H1 (cell line): ENCODE results near the gene ASMTL. TPM values are rescaled to one million over a fixed set of nuclear protein-coding genes. Genes with fewer than 3 reads are reported as not detected.

Experiments used
- CTCF ChIA-PET: fragments of 300-600 bp; sonication (Branson Sonifier 250); formaldehyde crosslinking; loops from one replicate; lab custom pipeline; 2021; ENCODE audit not compliant: partially characterized antibody; lab: Charles Lee
- POLR2A ChIA-PET: fragments of 300-600 bp; sonication (Branson Sonifier 250); formaldehyde crosslinking; loops from one replicate; lab custom pipeline; 2021; ENCODE audit warnings: inconsistent platforms; ENCODE audit not compliant: partially characterized antibody; lab: Charles Lee
- DNase-seq, 2 experiments: peaks; one replicate each; pipeline versions ENCODE4 v3.0.0 to v3.0.0-alpha.2; 2010 to 2022; ENCODE audit warnings: low spot score in 2 of 2, low read depth in 1 of 2, mixed read lengths in 1 of 2
- FAIRE-seq: peaks from 2 replicates; lab custom pipeline; 2011; peaks lifted over from hg19 to GRCh38; lab: Jason Lieb, UNC
- H2AFZ ChIP-seq: 2 replicates; pipeline ENCODE4 v1.8.1; 2012; ENCODE audit warnings: low read length, inconsistent platforms
- H2AK5ac ChIP-seq: 2 replicates; pipeline ENCODE4 v1.6.1; 2013; ENCODE audit warnings: low read depth, low read length
- H2BK120ac ChIP-seq: replicated peaks from 2 replicates; pipeline ENCODE3; 2013; ENCODE audit warnings: low read depth, low read length, inconsistent platforms
- H2BK12ac ChIP-seq: 2 replicates; pipeline ENCODE4 v1.6.1; 2013; ENCODE audit warnings: low read depth, low read length
- H2BK15ac ChIP-seq: 2 replicates; pipeline ENCODE4 v1.6.1; 2013; ENCODE audit warnings: low read length
- H2BK20ac ChIP-seq: 2 replicates; pipeline ENCODE4 v1.6.1; 2013; ENCODE audit warnings: low read length
- H2BK5ac ChIP-seq: 2 replicates; pipeline ENCODE4 v1.6.1; 2013; ENCODE audit warnings: low read depth, low read length
- H3K14ac ChIP-seq: 2 replicates; pipeline ENCODE4 v1.6.1; 2013; ENCODE audit warnings: inconsistent platforms; ENCODE audit not compliant: insufficient read length
- H3K18ac ChIP-seq: 2 replicates; pipeline ENCODE4 v1.6.1; 2013; ENCODE audit warnings: low read length; ENCODE audit errors: extremely low read depth
- H3K23ac ChIP-seq: 2 replicates; pipeline ENCODE4 v1.6.1; 2013; ENCODE audit warnings: inconsistent platforms; ENCODE audit not compliant: insufficient read length
- H3K23me2 ChIP-seq: 2 replicates; pipeline ENCODE4 v1.6.1; 2013; ENCODE audit warnings: low read depth, low read length
- H3K27ac ChIP-seq: 2 replicates; pipeline ENCODE4 v1.6.1; 2011; ENCODE audit warnings: low read depth, low read length, inconsistent platforms
- H3K27me3 ChIP-seq, 4 experiments: replicated peaks in 1 of 4; 1 replicate in 1 of 4; 2 replicates in 3 of 4; pipeline versions ENCODE4 v1.6.1 to v1.8.1; 2011 to 2013; ENCODE audit warnings: low read length in 3 of 4, mild to moderate bottlenecking in 3 of 4, inconsistent platforms in 2 of 4, mixed read lengths in 2 of 4, moderate library complexity in 1 of 4; ENCODE audit not compliant: control insufficient read depth in 3 of 4, insufficient read depth in 3 of 4; ENCODE audit errors: extremely low read depth in 1 of 4
- H3K36me3 ChIP-seq, 4 experiments: 2 replicates each; pipeline versions ENCODE4 v1.6.1 to v1.8.1; 2011 to 2013; ENCODE audit warnings: mild to moderate bottlenecking in 4 of 4, low read length in 3 of 4, moderate library complexity in 2 of 4, control low read depth in 1 of 4, inconsistent platforms in 1 of 4; ENCODE audit not compliant: insufficient read depth in 4 of 4, control insufficient read depth in 2 of 4
- H3K4ac ChIP-seq: replicated peaks from 2 replicates; pipeline ENCODE3; 2013; ENCODE audit warnings: low read length, low read depth, mixed read lengths, inconsistent platforms; ENCODE audit not compliant: insufficient read length
- H3K4me1 ChIP-seq, 4 experiments: replicated peaks in 1 of 4; 1 replicate in 1 of 4; 2 replicates in 3 of 4; pipeline versions ENCODE4 v1.6.1 to v1.8.1; 2011 to 2013; ENCODE audit warnings: low read length in 3 of 4, inconsistent platforms in 2 of 4, mixed read lengths in 1 of 4; ENCODE audit not compliant: insufficient read depth in 4 of 4, control insufficient read depth in 3 of 4
- H3K4me2 ChIP-seq, 2 experiments: 2 replicates each; pipeline versions ENCODE4 v1.6.1 to v1.8.1; 2011 to 2013; ENCODE audit warnings: low read depth in 2 of 2, low read length in 2 of 2, control low read depth in 1 of 2, inconsistent platforms in 1 of 2, mild to moderate bottlenecking in 1 of 2; ENCODE audit not compliant: insufficient read depth in 1 of 2
- H3K4me3 ChIP-seq, 4 experiments: fragments of 200-600, 300-600 bp in 1 of 4; sonication (generic), shearing (Covaris generic), sonication (Bioruptor Twin) in 1 of 4; 2 replicates each; pipeline versions ENCODE4 v1.5.1 to v1.8.1; 2011 to 2016; ENCODE audit warnings: low read length in 4 of 4, low read depth in 3 of 4, control low read depth in 2 of 4, inconsistent platforms in 2 of 4, mild to moderate bottlenecking in 2 of 4, mixed read lengths in 1 of 4, moderate library complexity in 1 of 4; ENCODE audit not compliant: insufficient read depth in 2 of 4; ENCODE audit errors: extremely low read depth in 1 of 4
- H3K56ac ChIP-seq: replicated peaks from 2 replicates; pipeline ENCODE3; 2013; ENCODE audit warnings: low read depth, mild to moderate bottlenecking, mixed read lengths, low read length, inconsistent platforms; ENCODE audit not compliant: insufficient read length
- H3K79me1 ChIP-seq: 2 replicates; pipeline ENCODE4 v1.6.1; 2013; ENCODE audit warnings: low read depth, low read length, control low read depth
- H3K79me2 ChIP-seq, 2 experiments: 2 replicates each; pipeline versions ENCODE4 v1.6.1 to v1.8.1; 2012 to 2013; ENCODE audit warnings: low read length in 2 of 2, mild to moderate bottlenecking in 2 of 2, inconsistent platforms in 1 of 2; ENCODE audit not compliant: insufficient read depth in 2 of 2, control insufficient read depth in 1 of 2
- H3K9ac ChIP-seq, 4 experiments: replicated peaks in 1 of 4; 1 replicate in 1 of 4; 2 replicates in 3 of 4; pipeline versions ENCODE4 v1.6.1 to v1.8.1; 2011 to 2013; ENCODE audit warnings: low read depth in 3 of 4, low read length in 3 of 4, control low read depth in 2 of 4, mild to moderate bottlenecking in 2 of 4, moderate library complexity in 2 of 4, inconsistent platforms in 1 of 4; ENCODE audit errors: extremely low read depth in 1 of 4
- H3K9me3 ChIP-seq, 2 experiments: 2 replicates each; pipeline versions ENCODE4 v1.6.1 to v1.8.1; 2012 to 2013; ENCODE audit warnings: mild to moderate bottlenecking in 2 of 2, moderate library complexity in 2 of 2, control low read depth in 1 of 2, inconsistent platforms in 1 of 2, low read depth in 1 of 2, low read length in 1 of 2, mixed read lengths in 1 of 2; ENCODE audit not compliant: insufficient read depth in 2 of 2
- H4K20me1 ChIP-seq, 2 experiments: replicated peaks in 1 of 2; 2 replicates each; pipeline versions ENCODE3 to v1.8.1; 2011 to 2013; ENCODE audit warnings: inconsistent platforms in 2 of 2, low read length in 2 of 2, mild to moderate bottlenecking in 1 of 2; ENCODE audit not compliant: insufficient read depth in 2 of 2, control insufficient read depth in 1 of 2
- H4K5ac ChIP-seq: 2 replicates; pipeline ENCODE4 v1.6.1; 2013; ENCODE audit warnings: low read length, low read depth, mixed read lengths, inconsistent platforms; ENCODE audit not compliant: insufficient read length
- H4K8ac ChIP-seq: 2 replicates; pipeline ENCODE4 v1.8.0; 2013; ENCODE audit warnings: mild to moderate bottlenecking, moderate library complexity, low read length, inconsistent platforms; ENCODE audit not compliant: insufficient read depth; ENCODE audit errors: extremely low read depth
- H4K91ac ChIP-seq: replicated peaks from 2 replicates; pipeline ENCODE3; 2013; ENCODE audit warnings: low read length, mixed read lengths, inconsistent platforms; ENCODE audit not compliant: insufficient read length
- E2F6 ChIP-seq: IDR thresholded peaks from 2 replicates; pipeline ENCODE4 v1.6.1; 2012; ENCODE audit warnings: inconsistent platforms
- GTF2F1 ChIP-seq: IDR thresholded peaks from 2 replicates; pipeline ENCODE4 v1.6.1; 2012; ENCODE audit warnings: low read depth, low read length, improper control_type of control experiment, borderline replicate concordance
- JUN ChIP-seq: IDR thresholded peaks from 2 replicates; pipeline ENCODE4 v1.6.1; 2011; ENCODE audit warnings: low read depth, mild to moderate bottlenecking, improper control_type of control experiment, low read length
- PHF8 ChIP-seq: fragments of 200-600 bp; sonication (generic); conservative IDR thresholded peaks from 2 replicates; pipeline ENCODE4 v1.7.1; 2012; ENCODE audit warnings: low read depth, mild to moderate bottlenecking, inconsistent platforms, low read length, moderate library complexity
- RAD21 ChIP-seq, 2 experiments: IDR thresholded peaks in 1 of 2; conservative IDR thresholded peaks in 1 of 2; 2 replicates each; pipeline ENCODE4 v1.6.1; 2011; ENCODE audit warnings: low read depth in 2 of 2, low read length in 2 of 2, improper control_type of control experiment in 1 of 2, inconsistent platforms in 1 of 2, mild to moderate bottlenecking in 1 of 2, moderate library complexity in 1 of 2
- RBBP5 ChIP-seq: IDR thresholded peaks from 2 replicates; pipeline ENCODE4 v1.7.1; 2012; ENCODE audit warnings: low read depth, mild to moderate bottlenecking, inconsistent platforms, low read length, moderate library complexity, borderline replicate concordance
- WGBS, 2 experiments: shearing (Covaris generic) in 1 of 2; methylation state at CpG; one replicate each; pipeline versions ENCODE4 v1.1.6 to v1.1.7; 2013 to 2015; ENCODE audit warnings: low lambda C conversion rate in 2 of 2, mixed read lengths in 2 of 2, inconsistent platforms in 1 of 2, low coverage in 1 of 2, missing lambda C conversion rate in 1 of 2; ENCODE audit not compliant: insufficient replicate concordance in 2 of 2, insufficient coverage in 1 of 2, insufficient read length in 1 of 2; ENCODE audit errors: extremely low coverage in 1 of 2, missing lambda C conversion rate in 1 of 2; 5-methylcytosine and 5-hydroxymethylcytosine counted together
- long read RNA-seq, 2 experiments: library from RNA in 1 of 2; library from capped mRNA in 1 of 2; stranded (forward); transcript quantifications; one replicate each; pipeline ENCODE4 v2.0.0, GENCODE V29; 2021; ENCODE audit warnings: inconsistent platforms in 1 of 2
- polyA minus RNA-seq, 3 experiments: library from RNA; depleted of rRNA, polyadenylated mRNA; stranded (reverse); fragments of >200 nt; gene quantifications; 1 replicate in 2 of 3; 2 replicates in 1 of 3; pipeline ENCODE4 v1.2.3, GENCODE V29; 2011
- polyA plus RNA-seq, 7 experiments: library from polyadenylated mRNA; depleted of rRNA in 3 of 7; stranded (reverse) in 5 of 7; unstranded in 2 of 7; fragments of >200 nt in 5 of 7; fragments of 200-250 nt in 2 of 7; gene quantifications; 1 replicate in 5 of 7; 2 replicates in 1 of 7; 4 replicates in 1 of 7; pipeline versions ENCODE4 v1.2.1 to v1.2.3, GENCODE V29; 2011 to 2013; ENCODE audit warnings: missing spikeins in 2 of 7, mixed read lengths in 2 of 7
- total RNA-seq: library from RNA; stranded (reverse); fragmentation: NEBNext Ultra II Directional; extraction: Animal tissue kit (Norgen Biotek cat#: 25700); gene quantifications from 2 replicates; pipeline ENCODE4 v1.2.1, GENCODE V29; 2021

ASMTL gene
- total RNA-seq (75.4 and 81.4 TPM in 2 replicates), polyA plus RNA-seq (2011; rRNA removed) (75.6 and 130 TPM in 2 replicates), polyA minus RNA-seq (2011; rRNA and poly(A)+ RNA removed) (47.0 and 49.0 TPM in 2 replicates)
- polyA plus RNA-seq (2011; cell fraction: cytosol; rRNA removed): 92.6 TPM
- 104 TPM for polyA plus RNA-seq (2011; cell fraction: nucleus; rRNA removed)
- polyA plus RNA-seq (2012, experiment 1 of 2): 51.7 to 90.7 TPM (median 78.8 TPM) in 4 replicates
- 57.9 TPM for polyA plus RNA-seq (2012, experiment 2 of 2)
- 41.0 TPM for polyA plus RNA-seq (2013, experiment 1 of 2)
- polyA plus RNA-seq (2013, experiment 2 of 2): 39.2 TPM
- 52.1 TPM for polyA minus RNA-seq (2011; cell fraction: cytosol; rRNA and poly(A)+ RNA removed)
- polyA minus RNA-seq (2011; cell fraction: nucleus; rRNA and poly(A)+ RNA removed): 46.7 TPM
- long read RNA-seq, experiment 1, transcript ASMTL-205 (2 exons, 851 nt): minor isoform, 6 of 37 reads
- long read RNA-seq, experiment 1, transcript ASMTL-201 (13 exons, 2,027 nt): major isoform, 8 of 37 reads
- long read RNA-seq, experiment 1, partial matches to known transcripts: 16 of 37 reads
- long read RNA-seq, experiment 1, other reads (novel, unspliced or antisense): 7 of 37 reads
- long read RNA-seq, experiment 2, transcript ASMTL-201 (13 exons, 2,027 nt): major isoform, 77 of 105 reads
- long read RNA-seq, experiment 2, partial matches to known transcripts: 16 of 105 reads
- long read RNA-seq, experiment 2, other reads (novel, unspliced or antisense): 11 of 105 reads

- peak within 1 kb of the TSS; percentile 68 to 84 (median 74) for H3K9ac ChIP-seq
- peak within 1 kb of the TSS; percentile 91 for H4K5ac ChIP-seq
- peak within 1 kb of the TSS; percentile 95 for H3K18ac ChIP-seq
- DNase-seq (peak; percentile 100), FAIRE-seq (peak; percentile 92)
- H2AK5ac ChIP-seq: no peak within 1 kb of the TSS
- H2AFZ ChIP-seq: no peak within 1 kb of the TSS
- H4K20me1 ChIP-seq: peaks cover 0 to 5% of the 10 kb centered on the region in 2 experiments
- peak within 1 kb of the TSS; percentile 81; the same call in 1 of the 2 replicates for H3K27ac ChIP-seq
- ChIA-PET POLR2A (no interaction called here), CTCF (no interaction called here)
- H3K9me3 ChIP-seq: peaks cover 4 to 23% of the 10 kb centered on the region in 2 experiments; a peak in 3 of 4 replicates
- peaks cover 11% of the 10 kb centered on the region; the same call in 1 of the 2 replicates for H3K23me2 ChIP-seq
- no peak within 1 kb of the TSS for H3K23ac ChIP-seq
- H2BK12ac ChIP-seq: no peak within 1 kb of the TSS
- H4K8ac ChIP-seq: peak within 1 kb of the TSS; percentile 95
- H3K27me3 ChIP-seq: no peaks in the 10 kb centered on the region
- H4K91ac ChIP-seq: peak within 1 kb of the TSS; percentile 74
- peaks cover 38 to 48% of the 10 kb centered on the region in 2 experiments for H3K79me2 ChIP-seq
- peaks cover 0 to 1% (median 0%) of the 10 kb centered on the region in 4 experiments; a peak in 2 of 7 replicates for H3K4me1 ChIP-seq
- peak within 1 kb of the TSS; percentile 37 to 63 for H3K4me2 ChIP-seq
- peak within 1 kb of the TSS; percentile 87 to 100 (median 89) for H3K4me3 ChIP-seq
- no peak within 1 kb of the TSS for H2BK120ac ChIP-seq
- 2% methylated on average over 32 of the region's 76 CpGs; no CpG with 5 or more reads in 1 of the 2 experiments for WGBS, 2 experiments
- peaks cover 4 to 16% (median 10%) of the 10 kb centered on the region in 4 experiments; a peak in 6 of 8 replicates for H3K36me3 ChIP-seq
- H3K4ac ChIP-seq: peak within 1 kb of the TSS; percentile 78
- peaks cover 20% of the 10 kb centered on the region for H3K79me1 ChIP-seq
- H3K56ac ChIP-seq: peak within 1 kb of the TSS; percentile 77
- H2BK5ac ChIP-seq: peak within 1 kb of the TSS; percentile 93; the same call in 1 of the 2 replicates
- no peak within 1 kb of the TSS for H3K14ac ChIP-seq
- H2BK15ac ChIP-seq: no peak within 1 kb of the TSS
- H2BK20ac ChIP-seq: no peak within 1 kb of the TSS
- peak; percentile 95 for TF ChIP-seq PHF8
- no peak for TF ChIP-seq GTF2F1
- TF ChIP-seq E2F6: peak; percentile 33; the same call in 1 of the 2 replicates
- no peak for TF ChIP-seq JUN
- peak; percentile 52; the same call in 1 of the 2 replicates for TF ChIP-seq RBBP5
- TF ChIP-seq RAD21 (IDR thresholded peaks at IDR 0.05 in 1 of 2, conservative IDR thresholded peaks at IDR 0.05 in 1 of 2; ENCODE audit: low read depth in 2 of 2, low read length in 2 of 2): no peak
These were observed at the start of gene ASMTL for GRCh38 chrX:1452516-1453394. Gene ASMTL, minus strand, starts transcription at chrX:1452909. Its CDS starts 69 bp downstream, at chrX:1452840.
